ENCODE data around the gene RTN4R.
"Not testable (repeated sequence)": the region's sequence is repeated elsewhere in the genome, so short reads cannot be mapped to it uniquely, and the experiment has no call there.

The RTN4R gene

GRCh38 chr22:20282901-20283673, 15.0 kb upstream of the RTN4R start:
- Histone ChIP-seq H2AFZ (ENCODE audit: low read length) (no peak overlapping the region), H3K27me3 (ENCODE audit: insufficient read depth, low read length) (no peaks in the 10 kb centered on the region)

GRCh38 chr22:20281891-20282290, 13.8 kb upstream of the RTN4R start:
- Histone ChIP-seq H3K36me3 (ENCODE audit: insufficient read depth, low read length) (no peaks in the 10 kb centered on the region), H3K27me3 (ENCODE audit: insufficient read depth, low read length) (no peaks in the 10 kb centered on the region), H3K9me3 (ENCODE audit: low read length) (no peaks in the 10 kb centered on the region), H3K4me1 (ENCODE audit: insufficient read depth, low read length, severe bottlenecking) (no peaks in the 10 kb centered on the region), H3K9me2 (ENCODE audit: low read depth, low read length) (no peaks in the 10 kb centered on the region), H3K9ac (ENCODE audit: low read length) (no peak overlapping the region), H3K27ac (ENCODE audit: low read depth, low read length, poor library complexity, severe bottlenecking) (no peak overlapping the region), H4K20me1 (ENCODE audit: insufficient read depth, low read length) (no peaks in the 10 kb centered on the region), H2AFZ (ENCODE audit: low read length) (no peak overlapping the region), H3K4me3 (ENCODE audit: low read depth, low read length, poor library complexity, severe bottlenecking) (no peak overlapping the region), H3K4me2 (ENCODE audit: low read length) (no peak overlapping the region), H3K79me2 (ENCODE audit: insufficient read depth, low read length) (no peaks in the 10 kb centered on the region), H3F3A (ENCODE audit: insufficient read depth, low read length) (no peaks in the 10 kb centered on the region)
- TF ChIP-seq CTCF (IDR thresholded peaks at IDR 0.05; ENCODE audit: low read length) (no peak), EZH2 (IDR thresholded peaks at IDR 0.05; ENCODE audit: borderline replicate concordance, low read length) (no peak)

More at GRCh38 chr22:20282901-20283673, 15.0 kb upstream of the RTN4R start:
- Histone ChIP-seq H3K4me1 (ENCODE audit: insufficient read depth, low read length, severe bottlenecking) (no peaks in the 10 kb centered on the region), H3K9me3 (ENCODE audit: low read length) (no peaks in the 10 kb centered on the region), H3K36me3 (ENCODE audit: insufficient read depth, low read length) (no peaks in the 10 kb centered on the region), H3K9me2 (ENCODE audit: low read depth, low read length) (no peaks in the 10 kb centered on the region), H4K20me1 (ENCODE audit: insufficient read depth, low read length) (no peaks in the 10 kb centered on the region), H3K27ac (ENCODE audit: low read depth, low read length, poor library complexity, severe bottlenecking) (no peak overlapping the region), H3K9ac (ENCODE audit: low read length) (no peak overlapping the region), H3K4me3 (ENCODE audit: low read depth, low read length, poor library complexity, severe bottlenecking) (no peak overlapping the region), H3K79me2 (ENCODE audit: insufficient read depth, low read length) (no peaks in the 10 kb centered on the region), H3K4me2 (ENCODE audit: low read length) (no peak overlapping the region), H3F3A (ENCODE audit: insufficient read depth, low read length) (no peaks in the 10 kb centered on the region)
- TF ChIP-seq EZH2 (IDR thresholded peaks at IDR 0.05; ENCODE audit: borderline replicate concordance, low read length) (no peak), CTCF (IDR thresholded peaks at IDR 0.05; ENCODE audit: low read length) (no peak)

GRCh38 chr22:20281473-20281872, 13.4 kb upstream of the RTN4R start:
- H3K27ac ChIP-seq (ENCODE audit: low read depth, low read length, poor library complexity, severe bottlenecking); H3K4me2 ChIP-seq (ENCODE audit: low read length); H3F3A ChIP-seq (ENCODE audit: insufficient read depth, low read length): not testable (repeated sequence)

GRCh38 chr22:20280866-20281265, 12.7 kb upstream of the RTN4R start:
- no peak overlapping the region for H3K9ac ChIP-seq (ENCODE audit: low read length)
- H3K36me3 ChIP-seq (ENCODE audit: insufficient read depth, low read length) = no peaks in the 10 kb centered on the region
- H3K9me2 ChIP-seq (ENCODE audit: low read depth, low read length) = no peaks in the 10 kb centered on the region
- H3K27ac ChIP-seq (ENCODE audit: low read depth, low read length, poor library complexity, severe bottlenecking) = no peak overlapping the region
- no peak overlapping the region for H3K4me3 ChIP-seq (ENCODE audit: low read depth, low read length, poor library complexity, severe bottlenecking)
- no peaks in the 10 kb centered on the region for H3K79me2 ChIP-seq (ENCODE audit: insufficient read depth, low read length)
- no peak overlapping the region for H3K4me2 ChIP-seq (ENCODE audit: low read length)
- no peaks in the 10 kb centered on the region for H3K27me3 ChIP-seq (ENCODE audit: insufficient read depth, low read length)
- no peaks in the 10 kb centered on the region for H3K9me3 ChIP-seq (ENCODE audit: low read length)
- no peaks in the 10 kb centered on the region for H3F3A ChIP-seq (ENCODE audit: insufficient read depth, low read length)
- no peak for TF ChIP-seq CTCF (IDR thresholded peaks at IDR 0.05; ENCODE audit: low read length)
- TF ChIP-seq EZH2 (IDR thresholded peaks at IDR 0.05; ENCODE audit: borderline replicate concordance, low read length) = no peak
- no peaks in the 10 kb centered on the region for H3K4me1 ChIP-seq (ENCODE audit: insufficient read depth, low read length, severe bottlenecking)
- no peak overlapping the region for H2AFZ ChIP-seq (ENCODE audit: low read length)
- no peaks in the 10 kb centered on the region for H4K20me1 ChIP-seq (ENCODE audit: insufficient read depth, low read length)

More at GRCh38 chr22:20281473-20281872, 13.4 kb upstream of the RTN4R start:
- H3K36me3 ChIP-seq (ENCODE audit: insufficient read depth, low read length); H3K9me2 ChIP-seq (ENCODE audit: low read depth, low read length); H4K20me1 ChIP-seq (ENCODE audit: insufficient read depth, low read length); H3K9ac ChIP-seq (ENCODE audit: low read length); H3K4me1 ChIP-seq (ENCODE audit: insufficient read depth, low read length, severe bottlenecking); H3K4me3 ChIP-seq (ENCODE audit: low read depth, low read length, poor library complexity, severe bottlenecking); H3K27me3 ChIP-seq (ENCODE audit: insufficient read depth, low read length); H3K9me3 ChIP-seq (ENCODE audit: low read length); H2AFZ ChIP-seq (ENCODE audit: low read length); H3K79me2 ChIP-seq (ENCODE audit: insufficient read depth, low read length): not testable (repeated sequence)

- not testable (repeated sequence) for H3K4me1 ChIP-seq (ENCODE audit: insufficient read depth, low read length, severe bottlenecking); H4K20me1 ChIP-seq (ENCODE audit: insufficient read depth, low read length); H3K9me3 ChIP-seq (ENCODE audit: low read length); H3K36me3 ChIP-seq (ENCODE audit: insufficient read depth, low read length); H3K4me3 ChIP-seq (ENCODE audit: low read depth, low read length, poor library complexity, severe bottlenecking); H3K27me3 ChIP-seq (ENCODE audit: insufficient read depth, low read length); H2AFZ ChIP-seq (ENCODE audit: low read length); H3K4me2 ChIP-seq (ENCODE audit: low read length); H3K27ac ChIP-seq (ENCODE audit: low read depth, low read length, poor library complexity, severe bottlenecking); H3K9me2 ChIP-seq (ENCODE audit: low read depth, low read length); H3K79me2 ChIP-seq (ENCODE audit: insufficient read depth, low read length); H3K9ac ChIP-seq (ENCODE audit: low read length); H3F3A ChIP-seq (ENCODE audit: insufficient read depth, low read length)
Observed at GRCh38 chr22:20280163-20280562, 12.0 kb upstream of the RTN4R start.
